GM18873 (cell line): Measurements from ENCODE around the gene RORC.
"Not testable (repeated sequence)": the region's sequence is repeated elsewhere in the genome, so short reads cannot be mapped to it uniquely, and the experiment has no call there.

Source experiments
- ATAC-seq: cut with Tn5 transposase; IDR thresholded peaks from one replicate; pipeline ENCODE4 v1.9.1; 2021; ENCODE audit warnings: mild to moderate bottlenecking, moderate library complexity, moderate number of reproducible peaks; ENCODE audit not compliant: unreplicated experiment, low FRiP score

Gene RORC

DNA sequence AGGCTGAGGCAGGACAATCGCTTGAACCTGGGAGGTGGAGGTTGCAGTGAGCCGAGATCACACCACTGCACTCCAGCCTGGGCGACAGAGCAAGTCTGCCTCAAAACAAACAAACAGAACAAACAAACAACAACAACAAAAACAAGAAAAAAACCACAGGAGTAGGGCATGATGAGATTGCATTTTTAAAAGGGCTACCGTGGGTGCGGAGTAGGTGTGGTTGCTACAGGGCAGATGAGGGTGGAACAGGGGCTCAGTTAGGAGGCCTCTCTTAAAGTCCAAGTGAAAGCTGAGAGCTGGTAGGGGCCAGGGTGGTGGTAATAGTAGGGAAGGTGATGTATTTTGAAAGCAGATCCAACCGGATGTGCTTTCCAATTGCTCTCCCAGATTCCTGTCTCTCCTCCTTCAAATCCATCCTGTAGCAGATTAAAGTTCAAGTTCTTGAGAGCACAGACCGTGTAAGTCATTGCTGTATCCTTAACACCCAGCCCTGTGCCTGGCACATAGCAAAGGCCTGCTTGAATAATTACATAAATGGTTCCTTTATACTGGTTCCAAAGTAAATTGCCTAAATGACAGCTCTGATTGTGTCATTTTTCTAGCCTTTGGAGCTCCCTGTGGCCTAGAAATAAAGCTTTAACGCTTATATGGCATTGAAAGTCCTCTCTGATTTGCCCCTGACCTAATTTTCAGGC lies 22.2 kb downstream of the RORC start:
- ATAC-seq, result no peak

DNA sequence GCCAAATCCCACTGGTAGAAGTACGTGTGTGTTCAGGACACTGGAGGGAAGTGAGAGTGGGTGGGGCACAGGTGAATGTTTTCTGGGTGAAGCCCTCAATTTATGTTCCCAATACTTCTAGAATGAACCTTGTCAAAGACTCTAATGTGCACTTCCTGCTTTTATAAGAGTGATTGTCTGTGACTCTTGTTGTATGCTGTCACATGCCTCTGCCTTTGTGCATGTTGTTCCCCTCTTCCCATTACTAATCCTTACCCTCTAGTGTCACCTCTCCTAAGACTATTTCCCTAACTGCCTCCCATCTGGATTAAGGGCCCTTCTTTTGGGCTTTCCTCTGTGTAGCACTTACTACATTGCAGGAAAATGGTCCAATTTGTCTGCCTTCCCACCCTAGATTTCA lies 23.8 kb downstream of the RORC start:
- no peak for ATAC-seq

DNA sequence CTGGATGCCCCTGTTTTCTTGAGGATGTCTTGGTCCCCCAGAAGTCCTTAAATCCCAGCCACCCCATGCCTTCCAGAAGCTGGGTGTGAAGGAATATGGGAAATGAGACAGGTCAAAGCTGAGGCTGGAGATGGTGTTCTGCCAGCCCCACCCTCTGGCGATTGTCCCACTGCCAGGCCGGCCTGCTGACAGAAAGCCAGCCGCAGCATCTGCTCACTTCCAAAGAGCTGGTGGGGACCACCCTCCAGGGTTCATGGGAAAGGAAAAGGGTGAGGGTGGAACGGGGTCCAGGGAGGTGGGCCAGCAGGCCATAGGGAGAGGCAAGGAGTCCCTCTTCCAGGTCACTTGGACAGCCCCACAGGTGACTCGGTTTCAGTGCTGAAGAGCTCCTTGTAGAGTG lies 24.5 kb downstream of the RORC start:
- ATAC-seq, result no peak

DNA sequence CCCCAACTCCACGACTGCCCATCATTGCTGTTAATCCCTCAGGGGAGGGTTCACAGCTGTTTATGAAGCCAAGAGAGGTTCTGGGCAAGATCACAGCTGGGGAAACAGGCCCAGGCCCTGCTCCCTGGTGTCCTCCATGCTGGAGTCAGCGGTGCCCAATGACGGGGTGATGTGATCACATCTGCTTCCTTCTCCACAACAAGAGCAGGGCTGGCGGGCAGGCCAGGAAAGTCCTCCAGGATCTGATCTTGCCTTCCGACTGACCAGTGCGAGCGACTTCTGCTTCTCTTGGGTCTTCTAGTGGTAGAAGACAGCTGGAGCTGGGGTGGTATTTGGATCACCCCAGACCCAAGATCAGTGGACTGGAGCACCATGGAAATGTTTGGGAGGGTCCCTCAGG lies 25.4 kb downstream of the RORC start:
- ATAC-seq, result no peak

DNA sequence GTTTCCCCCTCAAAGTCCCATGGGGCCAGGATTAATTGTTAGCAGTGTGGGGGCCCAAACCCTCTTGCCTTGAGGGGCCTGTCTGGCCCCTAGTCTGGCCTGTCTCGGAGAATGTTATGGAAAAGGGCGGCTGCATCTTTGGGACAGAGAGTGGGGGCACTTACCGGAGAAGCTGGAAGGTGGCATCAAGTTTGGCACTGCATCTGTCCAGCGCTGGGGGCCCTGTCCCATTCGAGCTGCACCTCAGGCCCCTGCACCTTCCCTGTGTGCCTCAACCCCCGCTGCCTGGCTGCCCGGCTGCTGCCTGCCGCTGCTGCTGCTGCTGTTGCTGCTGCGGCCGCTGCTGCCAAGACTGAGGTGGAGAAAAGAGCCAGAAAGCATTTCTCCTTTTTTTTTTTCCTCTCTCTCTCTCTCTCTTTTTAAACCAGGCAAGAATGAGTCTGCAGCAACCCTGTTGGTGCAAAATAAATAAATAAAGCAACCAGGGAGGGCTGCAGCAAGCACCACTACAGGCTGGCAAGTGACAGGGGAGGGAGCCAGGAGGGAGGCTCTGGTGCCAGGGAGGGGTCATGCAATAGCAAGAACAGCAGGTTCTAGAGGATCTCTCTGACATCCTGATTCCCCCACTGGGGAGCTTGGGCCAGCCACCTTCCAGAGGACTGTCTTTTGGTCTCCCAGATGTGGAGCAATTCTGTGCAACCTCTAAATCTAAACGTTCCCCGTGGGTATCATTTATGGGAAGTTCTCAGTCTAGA lies 26.4 kb downstream of the RORC start, which contains the start of gene LINGO4:
LINGO4 (minus strand) TSS at position 354 of the 755 bp plus-strand sequence. CDS start 2,715 bp downstream, outside the sequence.
- no peak for ATAC-seq

DNA sequence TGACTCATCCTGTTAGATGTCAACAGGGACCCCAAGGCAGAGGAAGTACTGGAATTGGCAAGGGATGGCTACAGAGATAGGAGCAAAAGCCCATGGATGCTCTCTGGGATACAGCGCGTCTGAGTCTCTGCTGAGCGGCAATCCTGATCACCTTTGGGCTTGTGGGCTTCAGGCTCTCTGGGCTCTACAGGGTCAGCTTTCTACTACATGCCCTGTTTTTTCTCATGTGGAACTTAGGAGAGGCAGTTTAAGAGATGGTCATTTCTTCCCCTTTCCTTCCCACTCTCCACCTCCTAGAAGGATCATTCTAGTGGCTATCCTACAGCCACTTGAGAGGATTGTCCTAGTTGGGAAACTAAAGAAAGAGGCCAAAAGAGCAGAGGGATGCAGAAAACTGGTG lies 27.7 kb downstream of the RORC start:
- no peak for ATAC-seq

DNA sequence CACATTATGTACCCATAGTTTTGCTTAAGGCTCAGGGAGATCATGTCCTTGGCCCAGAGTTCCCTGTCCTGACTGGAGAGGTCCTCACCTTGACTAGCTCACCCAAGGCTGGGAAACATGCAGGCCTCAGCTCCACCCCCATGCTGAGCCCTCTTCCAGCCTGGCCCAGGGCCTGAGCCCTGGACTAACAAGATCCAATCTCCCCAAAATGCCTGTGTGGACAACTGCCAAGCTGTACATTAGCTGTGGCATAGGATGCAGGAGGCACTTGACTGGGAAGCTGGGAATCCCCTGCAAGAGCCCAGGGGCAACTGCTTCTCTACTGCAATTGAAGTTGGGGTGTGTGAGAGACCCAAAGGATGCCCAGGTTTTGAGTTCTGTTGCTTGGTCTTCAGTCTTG lies 28.4 kb downstream of the RORC start:
- ATAC-seq, result no peak

DNA sequence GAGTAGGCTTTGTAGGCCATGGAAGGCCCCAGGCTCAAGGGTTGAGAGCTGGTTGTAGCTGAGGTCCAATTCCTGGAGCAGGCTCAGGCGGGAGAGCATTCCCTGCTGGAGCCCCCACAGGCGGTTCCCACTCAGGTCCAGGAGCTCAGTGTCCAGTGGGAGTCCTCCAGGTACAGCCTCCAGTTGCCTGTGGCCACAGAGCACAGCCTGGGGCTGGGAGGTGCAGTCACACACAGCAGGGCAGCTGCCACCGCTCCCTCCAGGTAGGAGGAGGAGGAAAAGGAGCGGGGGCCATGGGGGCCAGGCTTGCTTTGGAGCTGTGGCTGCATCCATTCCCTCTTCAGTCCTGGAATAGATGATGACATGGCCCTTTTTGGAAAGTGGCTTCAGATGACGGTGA lies 29.2 kb downstream of the RORC start:
- no peak for ATAC-seq

DNA sequence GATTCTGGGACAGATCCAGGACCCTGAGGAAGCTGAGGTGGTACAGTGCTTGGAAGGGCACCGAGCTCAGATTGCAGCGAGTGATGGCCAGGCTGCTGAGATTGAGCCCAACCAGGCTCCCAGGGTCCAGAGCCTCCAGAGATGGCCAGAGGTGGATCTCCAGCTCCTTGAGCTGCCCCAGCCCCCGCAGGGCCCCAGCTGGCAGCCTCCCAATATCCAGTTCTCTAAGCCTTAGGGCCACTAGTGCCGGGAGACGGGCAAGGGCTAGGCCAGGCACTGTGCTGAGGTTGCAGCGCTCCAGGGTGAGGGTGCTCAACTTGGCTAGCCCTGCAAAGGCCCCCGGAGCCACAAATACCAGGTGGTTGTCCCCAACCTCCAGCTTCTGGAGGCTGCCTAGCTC lies 29.8 kb downstream of the RORC start:
- no peak for ATAC-seq

DNA sequence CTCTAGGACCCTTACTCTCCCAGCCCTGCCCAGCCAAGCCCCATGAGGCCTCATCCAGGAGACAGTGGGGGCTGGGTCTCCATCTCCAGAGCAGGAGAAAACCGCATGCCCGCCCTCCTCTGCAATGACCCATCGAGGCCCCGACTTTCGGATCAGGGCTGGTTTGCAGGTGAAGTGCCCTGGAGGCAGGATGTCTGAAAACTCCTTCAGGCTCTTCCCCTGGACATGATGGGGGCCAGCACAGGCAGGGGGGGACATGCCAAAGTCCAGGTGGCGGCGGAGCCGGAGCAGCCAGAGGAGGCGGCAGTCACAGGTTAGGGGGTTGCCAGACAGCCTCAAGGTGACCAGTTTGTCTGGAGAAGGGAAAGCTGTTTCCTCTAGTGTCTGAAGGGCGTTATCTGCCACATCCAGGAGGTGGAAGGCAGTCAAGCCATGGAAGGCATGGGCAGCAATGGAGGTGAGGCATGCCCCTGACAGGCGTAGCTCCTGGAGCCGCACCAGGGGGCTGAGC lies 30.2 kb downstream of the RORC start:
- no peak for ATAC-seq

DNA sequence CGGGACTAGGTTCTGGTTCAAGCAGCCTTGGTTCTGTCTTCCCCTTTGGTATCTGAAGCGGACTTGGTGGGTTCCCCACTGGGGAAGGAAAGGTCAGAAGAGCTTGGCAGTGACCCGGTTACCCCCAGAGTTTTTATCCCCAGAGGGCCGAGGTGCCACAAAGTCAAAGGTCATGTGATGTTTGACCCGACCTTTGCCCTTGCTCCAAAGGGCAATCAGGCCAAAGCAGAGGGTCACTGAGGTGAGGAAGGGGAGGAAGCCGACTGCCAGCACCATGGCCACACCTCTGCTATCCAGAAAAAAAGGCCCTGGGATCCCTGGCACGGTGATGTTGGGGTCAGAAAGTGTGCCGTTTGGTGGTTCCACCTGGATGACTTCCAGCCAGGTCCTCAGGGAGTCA lies 30.8 kb downstream of the RORC start:
- no peak for ATAC-seq

DNA sequence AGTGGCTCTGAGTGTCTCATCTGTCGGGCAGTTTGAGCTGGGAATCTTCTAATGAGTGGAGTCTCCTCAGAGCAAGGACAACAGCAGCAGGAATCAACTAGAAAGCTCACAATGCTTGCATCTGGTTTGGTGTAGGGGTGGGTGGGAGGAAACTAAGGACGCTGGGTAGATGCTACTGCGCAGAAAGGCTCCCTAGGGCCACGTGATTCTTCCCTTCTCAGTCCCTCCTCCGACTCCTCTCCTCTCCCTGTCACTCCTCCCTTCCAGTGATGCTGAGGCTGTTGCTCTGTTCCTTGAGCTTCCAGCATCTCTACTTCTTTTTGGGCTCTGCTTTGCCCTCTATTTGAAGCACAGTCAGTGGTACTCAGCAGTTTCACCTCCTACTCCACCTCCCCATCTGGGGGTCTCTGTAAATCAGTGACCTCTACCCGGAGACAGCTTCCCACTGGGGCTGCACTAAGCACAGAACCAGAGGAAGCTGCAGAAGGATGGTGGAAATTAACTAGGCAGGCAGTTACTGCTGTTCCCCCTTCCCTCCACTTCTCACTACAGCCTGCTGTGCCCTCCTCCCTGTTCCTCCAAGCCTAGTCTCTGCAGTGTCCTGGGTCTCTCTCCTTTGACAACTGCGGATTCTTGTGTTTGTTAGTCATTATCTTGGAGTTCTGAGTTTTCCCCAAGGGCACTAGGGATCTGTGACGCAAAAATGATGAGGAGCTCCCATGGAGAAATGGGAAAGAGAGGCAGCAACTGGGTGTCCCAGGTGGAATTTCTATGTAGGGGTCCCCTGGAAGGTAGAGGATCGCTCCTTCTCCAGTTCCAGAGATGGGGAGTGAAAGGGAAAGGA lies 32.2 kb downstream of the RORC start:
- no peak for ATAC-seq

DNA sequence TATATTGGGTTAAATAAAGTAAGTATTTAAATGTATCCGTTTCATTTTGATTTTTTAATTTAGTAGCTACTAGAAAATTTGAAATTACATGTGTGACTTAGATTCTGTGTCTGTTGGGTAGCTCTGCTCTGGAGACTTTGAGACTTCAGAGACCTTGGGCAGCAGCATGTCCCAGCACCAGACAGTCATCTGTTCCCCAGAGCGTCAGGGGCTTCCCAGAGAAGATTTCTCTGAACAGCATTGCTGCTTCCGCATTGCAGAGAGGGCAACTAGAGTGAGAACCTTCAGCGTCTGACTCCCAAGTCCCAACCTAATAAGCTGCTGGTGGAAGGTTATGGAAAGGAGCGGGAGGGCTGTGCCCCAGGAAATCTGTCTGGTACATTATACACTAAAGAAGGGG lies 33.0 kb downstream of the RORC start:
- ATAC-seq, result no peak

DNA sequence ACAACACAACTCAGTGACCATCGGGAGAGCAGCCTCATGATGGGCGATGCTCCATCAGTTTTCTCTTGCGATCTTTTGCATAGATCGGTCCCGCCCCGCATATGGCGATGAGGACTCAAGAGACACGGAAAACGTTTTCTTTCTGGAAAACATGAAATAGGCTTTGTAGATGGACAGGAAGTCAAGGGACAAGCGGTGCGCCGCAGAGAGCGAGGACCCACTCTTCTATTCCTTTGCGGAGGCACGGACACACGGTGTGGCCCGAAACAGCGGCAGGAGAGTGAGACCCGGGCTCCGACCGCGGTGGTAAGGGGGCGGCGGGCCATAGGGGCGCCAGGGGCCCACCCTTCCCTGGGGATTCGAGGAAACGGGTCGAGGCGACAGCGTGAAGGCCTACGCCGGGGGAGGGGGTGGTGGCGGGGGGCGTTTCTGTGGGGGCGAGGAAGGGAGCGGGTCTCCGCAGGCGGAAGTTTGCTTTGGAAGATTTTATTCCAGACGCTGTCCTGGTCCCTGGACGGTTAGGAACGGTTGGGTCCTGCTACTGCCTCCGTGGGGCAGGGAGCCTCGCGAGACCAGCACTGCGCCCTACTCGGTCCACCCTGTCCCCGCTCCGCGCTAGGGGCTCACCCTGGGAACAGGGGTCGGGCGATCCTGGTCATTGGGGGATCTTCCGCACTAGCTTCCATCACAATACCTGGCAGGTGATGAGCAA lies 40.5 kb downstream of the RORC start:
- ATAC-seq, result no peak

DNA sequence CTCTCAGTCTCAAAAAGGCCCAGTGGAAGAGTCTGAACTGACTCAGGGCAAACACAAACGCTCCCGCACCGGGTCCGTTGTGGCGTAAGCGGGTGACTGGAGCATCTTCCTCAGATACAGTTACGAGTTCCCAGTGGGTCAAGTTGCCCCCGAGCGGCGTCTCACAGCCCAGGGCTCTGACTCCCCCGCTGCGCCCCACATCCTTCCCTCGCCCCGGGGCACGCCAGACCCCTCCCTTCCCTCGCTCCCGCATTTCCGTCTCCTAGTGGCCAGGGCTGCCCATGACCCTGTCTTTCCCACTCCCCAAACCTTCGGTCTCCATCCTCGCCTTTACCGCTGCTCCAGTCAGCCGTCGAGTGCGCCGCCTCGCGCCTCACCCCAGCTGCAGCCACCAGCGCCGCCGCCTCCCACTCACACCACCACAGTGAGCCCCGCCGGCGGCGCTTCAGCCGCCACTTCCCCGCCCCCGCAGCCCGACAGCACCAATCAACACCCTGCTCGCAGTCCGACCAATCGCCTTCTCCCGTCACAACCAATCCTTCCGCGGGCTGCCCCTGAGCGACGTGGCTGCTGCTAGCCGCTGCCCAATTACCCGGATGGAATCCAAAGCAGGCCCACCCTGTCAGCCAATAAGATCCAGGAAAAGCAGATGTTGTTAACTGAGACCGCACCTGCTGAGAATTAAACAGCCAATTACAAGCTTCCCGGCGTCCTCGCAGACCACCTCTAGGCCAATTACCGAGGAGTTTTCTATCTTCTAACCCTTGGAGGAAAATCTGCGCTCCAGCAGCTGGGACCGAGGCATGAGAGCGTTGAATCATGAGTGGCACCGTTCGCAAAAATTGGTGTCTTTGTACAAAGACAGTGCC lies 41.3 kb downstream of the RORC start, which contains the start of gene TDRKH:
TDRKH (minus strand) TSS at position 430 of the 869 bp plus-strand sequence. CDS start 7,478 bp downstream, outside the sequence.
- peak; percentile 92 for ATAC-seq

DNA sequence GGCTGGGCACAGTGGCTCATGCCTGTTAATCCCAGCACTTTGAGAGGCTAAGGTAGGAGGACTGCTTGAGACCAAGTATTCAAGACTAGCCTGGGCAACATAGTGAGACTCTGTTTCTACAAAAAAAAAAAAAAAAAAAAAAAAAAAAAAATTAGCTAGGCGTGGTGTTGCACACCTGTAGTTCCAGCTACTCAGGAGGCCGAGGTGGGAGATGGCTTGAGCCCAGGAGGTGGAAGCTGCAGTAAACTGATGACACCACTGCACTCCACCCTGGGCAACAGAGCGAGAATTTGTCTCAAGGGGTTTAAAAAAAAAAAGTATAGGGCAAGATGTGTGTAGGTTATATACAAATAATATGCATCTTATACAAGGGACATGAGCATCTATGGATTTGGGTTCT lies 43.9 kb downstream of the RORC start:
- ATAC-seq, result no peak

DNA sequence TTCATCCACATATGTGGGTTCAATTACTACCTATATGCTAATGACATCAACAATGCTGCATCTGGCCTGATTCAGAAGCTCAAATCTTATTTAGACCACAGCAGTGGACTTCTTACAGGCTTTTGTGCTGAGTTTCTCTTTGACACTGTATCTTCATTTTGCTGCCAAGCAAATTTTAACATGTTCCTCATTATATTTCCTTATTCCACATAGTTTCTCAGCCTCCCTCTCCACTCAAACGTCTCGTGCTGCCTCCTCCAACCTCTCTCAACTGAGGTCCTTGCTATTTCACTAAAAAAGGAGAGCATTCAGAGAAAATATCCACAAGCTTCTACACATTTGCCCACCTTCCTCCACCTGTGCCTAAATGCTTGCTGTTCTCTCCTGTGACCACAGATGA lies 47.8 kb downstream of the RORC start:
- no peak for ATAC-seq

DNA sequence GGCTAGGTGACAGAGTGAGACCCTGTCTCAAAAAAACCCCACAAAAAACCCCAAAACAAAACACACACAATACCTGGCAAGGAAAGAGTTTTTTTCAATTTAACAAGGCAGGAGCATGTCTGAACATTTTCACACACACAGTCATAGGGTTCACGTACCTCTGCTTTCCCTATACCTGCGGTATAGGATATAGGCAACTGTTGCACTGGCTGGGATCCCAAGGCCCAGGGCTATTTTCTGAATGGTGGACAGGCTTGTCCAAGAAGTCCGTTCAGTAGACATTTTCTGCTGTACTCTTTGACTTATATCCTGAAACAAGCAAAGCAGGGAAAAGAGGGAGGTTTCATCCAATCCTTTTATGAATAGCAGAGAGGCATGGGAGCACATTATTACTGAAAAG lies 48.9 kb downstream of the RORC start:
- no peak for ATAC-seq

DNA sequence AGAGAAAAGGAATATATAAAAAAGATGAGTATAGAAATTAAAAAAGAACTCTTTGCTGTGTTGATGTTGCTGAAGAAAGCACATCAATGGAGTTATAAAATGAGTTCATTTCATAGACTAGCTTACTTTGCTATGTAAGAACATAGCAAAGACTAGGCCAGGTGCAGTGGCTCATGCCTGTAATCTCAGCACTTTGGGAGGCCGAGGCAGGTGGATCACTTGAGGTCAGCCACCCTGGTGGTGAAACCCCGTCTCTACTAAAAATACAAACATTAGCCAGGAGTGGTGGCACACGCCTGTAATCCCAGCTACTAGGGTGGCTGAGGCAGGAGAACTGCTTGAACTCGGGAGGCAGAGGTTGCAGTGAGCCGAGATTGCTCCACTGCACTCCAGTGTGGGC lies 49.6 kb downstream of the RORC start:
- not testable (repeated sequence) for ATAC-seq
